RWPE2 (cell line): ENCODE results near the gene MMADHC.

Experiments
- ATAC-seq: fragments of 200-7000 bp; cut with Tn5 transposase; 3 replicates; pipeline ENCODE4 v1.9.1; 2021; ENCODE audit warnings: low read depth
- DNase-seq: peaks from one replicate; pipeline ENCODE4 v3.0.0-alpha.2; 2020; ENCODE audit warnings: low spot score
- H3K27ac ChIP-seq: fragments of 450-650 bp; 2 replicates; pipeline ENCODE4 v1.5.1; 2017; ENCODE audit warnings: mild to moderate bottlenecking; ENCODE audit not compliant: poor library complexity, severe bottlenecking
- H3K27me3 ChIP-seq: fragments of 250-450 bp; sonication (Bioruptor Pico); 2 replicates; pipeline ENCODE4 v1.5.1; 2021; ENCODE audit warnings: mild to moderate bottlenecking, moderate library complexity; ENCODE audit not compliant: insufficient read depth, poor library complexity, severe bottlenecking
- H3K36me3 ChIP-seq: fragments of 250-450 bp; sonication (Bioruptor Pico); 2 replicates; pipeline ENCODE4 v1.5.1; 2020; ENCODE audit warnings: low read depth, mild to moderate bottlenecking, moderate library complexity
- H3K4me1 ChIP-seq: fragments of 250-450 bp; sonication (Bioruptor Pico); 2 replicates; pipeline ENCODE4 v1.5.1; 2021; ENCODE audit warnings: mild to moderate bottlenecking, moderate library complexity; ENCODE audit not compliant: insufficient read depth, poor library complexity, severe bottlenecking
- H3K4me3 ChIP-seq: fragments of 250-450 bp; sonication (Bioruptor Pico); 2 replicates; pipeline ENCODE4 v1.5.1; 2021; ENCODE audit warnings: mild to moderate bottlenecking, moderate library complexity; ENCODE audit not compliant: severe bottlenecking
- H3K9me3 ChIP-seq: fragments of 250-450 bp; sonication (Bioruptor Pico); 2 replicates; pipeline ENCODE4 v1.5.1; 2021; ENCODE audit warnings: mild to moderate bottlenecking, moderate library complexity; ENCODE audit not compliant: severe bottlenecking
- TF ChIP-seq, protein P1 (sequence below): fragments of 450-650 bp; IDR thresholded peaks from one replicate; pipeline ENCODE4 v1.5.1; 2017; ENCODE audit warnings: mild to moderate bottlenecking, moderate library complexity; ENCODE audit not compliant: poor library complexity, severe bottlenecking

The MMADHC gene

DNA sequence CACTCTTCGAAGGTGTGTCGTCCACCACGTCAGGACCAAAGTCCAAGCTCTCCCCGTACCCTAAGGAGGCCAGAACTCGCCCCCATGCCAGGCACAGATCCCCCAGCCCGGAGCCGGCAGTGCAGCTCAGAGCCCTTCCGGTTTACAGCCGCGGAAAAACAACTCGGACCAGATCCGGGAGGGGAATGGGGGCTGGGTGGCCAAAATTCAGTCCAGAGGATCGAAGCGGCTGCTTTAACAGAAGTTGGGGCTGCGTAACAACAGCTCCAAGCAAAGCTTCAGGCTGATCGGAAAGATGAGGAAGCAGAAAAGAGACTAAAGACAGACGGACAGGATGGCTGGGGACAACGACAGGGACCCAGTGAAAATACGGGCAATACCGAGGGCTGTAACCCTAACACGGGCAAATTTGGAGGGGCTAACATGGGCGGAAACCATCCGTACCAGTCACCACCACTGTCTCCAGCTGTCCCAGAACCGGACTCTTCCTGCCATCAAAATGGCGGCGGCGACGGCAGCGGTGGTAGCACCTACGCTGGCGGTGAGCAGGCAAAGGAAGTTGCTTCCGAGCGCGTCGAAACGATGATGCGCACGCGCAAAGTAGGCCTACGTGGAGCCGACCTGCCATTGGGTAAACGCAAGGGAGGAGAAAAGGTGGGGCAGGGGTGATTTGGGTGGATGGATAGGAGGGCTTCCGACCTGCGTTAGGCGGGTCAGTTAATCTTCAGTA, at the start of gene MMADHC:
MMADHC (minus strand) TSS at position 556 of the 730 bp plus-strand sequence. CDS start 678 bp downstream, outside the sequence.
- peak within 1 kb of the TSS; percentile 72 for H3K4me3 ChIP-seq

DNA sequence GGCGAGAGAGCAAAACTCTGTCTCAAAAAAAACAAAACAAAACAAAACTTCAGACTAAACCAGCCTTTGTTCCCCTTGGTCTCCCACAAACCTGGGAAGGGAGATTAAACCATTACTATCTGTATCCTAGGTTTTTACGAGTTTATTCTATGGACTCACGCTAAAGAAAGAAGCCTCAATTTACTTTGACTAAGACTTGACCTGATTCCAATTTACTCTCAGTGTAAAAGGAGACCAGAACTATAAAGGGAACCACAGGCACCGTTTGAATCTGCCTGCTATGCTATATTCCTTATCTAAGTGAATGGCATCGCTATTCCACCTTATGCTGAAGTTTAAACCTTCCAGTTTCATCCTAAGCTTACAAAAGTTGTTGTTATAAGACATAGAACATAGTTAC, 46.5 kb upstream of the MMADHC start:
- TF ChIP-seq, protein P1, sequence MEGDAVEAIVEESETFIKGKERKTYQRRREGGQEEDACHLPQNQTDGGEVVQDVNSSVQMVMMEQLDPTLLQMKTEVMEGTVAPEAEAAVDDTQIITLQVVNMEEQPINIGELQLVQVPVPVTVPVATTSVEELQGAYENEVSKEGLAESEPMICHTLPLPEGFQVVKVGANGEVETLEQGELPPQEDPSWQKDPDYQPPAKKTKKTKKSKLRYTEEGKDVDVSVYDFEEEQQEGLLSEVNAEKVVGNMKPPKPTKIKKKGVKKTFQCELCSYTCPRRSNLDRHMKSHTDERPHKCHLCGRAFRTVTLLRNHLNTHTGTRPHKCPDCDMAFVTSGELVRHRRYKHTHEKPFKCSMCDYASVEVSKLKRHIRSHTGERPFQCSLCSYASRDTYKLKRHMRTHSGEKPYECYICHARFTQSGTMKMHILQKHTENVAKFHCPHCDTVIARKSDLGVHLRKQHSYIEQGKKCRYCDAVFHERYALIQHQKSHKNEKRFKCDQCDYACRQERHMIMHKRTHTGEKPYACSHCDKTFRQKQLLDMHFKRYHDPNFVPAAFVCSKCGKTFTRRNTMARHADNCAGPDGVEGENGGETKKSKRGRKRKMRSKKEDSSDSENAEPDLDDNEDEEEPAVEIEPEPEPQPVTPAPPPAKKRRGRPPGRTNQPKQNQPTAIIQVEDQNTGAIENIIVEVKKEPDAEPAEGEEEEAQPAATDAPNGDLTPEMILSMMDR: no peak
- H3K27me3 ChIP-seq: no peaks in the 10 kb centered on the region
- H3K27ac ChIP-seq: no peak overlapping the region
- no peaks in the 10 kb centered on the region for H3K9me3 ChIP-seq
- H3K4me3 ChIP-seq: no peak overlapping the region
- H3K4me1 ChIP-seq: no peaks in the 10 kb centered on the region
- no peaks in the 10 kb centered on the region for H3K36me3 ChIP-seq
- no peak for DNase-seq
- no peak for ATAC-seq

More for the DNA sequence above, at the start of gene MMADHC:
- peak; percentile 97 for ATAC-seq
- TF ChIP-seq, protein P1: no peak
- Histone ChIP-seq H3K27ac (peak within 1 kb of the TSS; percentile 83), H3K27me3 (no peaks in the 10 kb centered on the region), H3K36me3 (peaks cover 43% of the 10 kb centered on the region), H3K4me1 (peaks cover 6% of the 10 kb centered on the region), H3K9me3 (no peaks in the 10 kb centered on the region)
- DNase-seq: peak; percentile 92

- Histone ChIP-seq H3K27ac (no peak overlapping the region), H3K36me3 (no peaks in the 10 kb centered on the region), H3K4me1 (no peaks in the 10 kb centered on the region), H3K9me3 (no peaks in the 10 kb centered on the region), H3K4me3 (no peak overlapping the region), H3K27me3 (no peaks in the 10 kb centered on the region)
- TF ChIP-seq, protein P1: no peak
- ATAC-seq: no peak
- no peak for DNase-seq
These were observed 42.9 kb upstream of the MMADHC start for GRCh38 chr2:149630445-149630844.

GRCh38 chr2:149629026-149629425, 41.5 kb upstream of the MMADHC start:
- H3K27me3 ChIP-seq: no peaks in the 10 kb centered on the region
- TF ChIP-seq, protein P1: no peak
- H3K4me1 ChIP-seq: no peaks in the 10 kb centered on the region
- no peak overlapping the region for H3K27ac ChIP-seq
- DNase-seq: no peak
- H3K9me3 ChIP-seq: no peaks in the 10 kb centered on the region
- H3K36me3 ChIP-seq: no peaks in the 10 kb centered on the region
- H3K4me3 ChIP-seq: no peak overlapping the region
- no peak for ATAC-seq
